CD14-positive monocyte (primary cell): ENCODE data around the gene ELMO1. TPM values are rescaled to one million over a fixed set of nuclear protein-coding genes. Genes with fewer than 3 reads are reported as not detected.

Experiments
- DNase-seq, 3 donors: peaks; one replicate each; pipeline ENCODE4 v3.0.0-alpha.2; 2011 to 2022
- H2AFZ ChIP-seq: 2 replicates; pipeline ENCODE4 v1.6.0; 2012; ENCODE audit warnings: mild to moderate bottlenecking, low read depth, low read length, inconsistent platforms; ENCODE audit not compliant: insufficient read depth, poor library complexity, severe bottlenecking
- H3K27ac ChIP-seq, 2 donors: 1 replicate in 1 of 2; 2 replicates in 1 of 2; pipeline ENCODE4 v1.5.1; 2012 to 2013; ENCODE audit warnings: low read length in 2 of 2, control low read depth in 1 of 2, inconsistent platforms in 1 of 2, low read depth in 1 of 2, mild to moderate bottlenecking in 1 of 2
- H3K27me3 ChIP-seq, 2 donors: one replicate each; pipeline versions ENCODE4 v1.6.0 to v1.6.1; 2011 to 2013; ENCODE audit warnings: low read length in 2 of 2; ENCODE audit not compliant: control insufficient read depth in 2 of 2, insufficient read depth in 2 of 2
- H3K36me3 ChIP-seq, 2 donors: replicated peaks in 1 of 2; 1 replicate in 1 of 2; 2 replicates in 1 of 2; pipeline versions ENCODE4 v1.5.1 to v1.6.1; 2012 to 2013; ENCODE audit warnings: low read length in 2 of 2, control low read depth in 1 of 2, inconsistent platforms in 1 of 2, mild to moderate bottlenecking in 1 of 2; ENCODE audit not compliant: insufficient read depth in 2 of 2, control insufficient read depth in 1 of 2
- H3K4me1 ChIP-seq, 2 donors: 1 replicate in 1 of 2; 2 replicates in 1 of 2; pipeline versions ENCODE4 v1.5.1 to v1.6.1; 2012 to 2013; ENCODE audit warnings: low read length in 2 of 2, control low read depth in 1 of 2, inconsistent platforms in 1 of 2, mild to moderate bottlenecking in 1 of 2, moderate library complexity in 1 of 2; ENCODE audit not compliant: insufficient read depth in 2 of 2, control insufficient read depth in 1 of 2
- H3K4me2 ChIP-seq: replicated peaks from 2 replicates; pipeline ENCODE3; 2012; ENCODE audit warnings: low read length, moderate library complexity, mild to moderate bottlenecking; ENCODE audit not compliant: poor library complexity, severe bottlenecking; ENCODE audit errors: extremely low read depth
- H3K4me3 ChIP-seq, 3 experiments: fragments of 200-600 bp in 1 of 3; sonication (generic) in 1 of 3; replicated peaks in 1 of 3; 1 replicate in 2 of 3; 2 replicates in 1 of 3; pipeline ENCODE4 v1.5.1; 2011 to 2013; ENCODE audit warnings: low read length in 3 of 3, mild to moderate bottlenecking in 3 of 3, control low read depth in 2 of 3, low read depth in 2 of 3, inconsistent platforms in 1 of 3, moderate library complexity in 1 of 3
- H3K79me2 ChIP-seq: 2 replicates; pipeline ENCODE4 v1.6.0; 2012; ENCODE audit warnings: mild to moderate bottlenecking, control low read depth, inconsistent platforms, low read length, moderate library complexity; ENCODE audit not compliant: insufficient read depth
- H3K9ac ChIP-seq: 2 replicates; pipeline ENCODE4 v1.6.0; 2017; ENCODE audit warnings: low read length, mild to moderate bottlenecking; ENCODE audit not compliant: insufficient read depth, poor library complexity, severe bottlenecking
- H3K9me3 ChIP-seq, 2 donors: replicated peaks in 1 of 2; 1 replicate in 1 of 2; 2 replicates in 1 of 2; pipeline versions ENCODE4 v1.5.1 to v1.6.1; 2012 to 2013; ENCODE audit warnings: low read length in 2 of 2, control low read depth in 1 of 2; ENCODE audit not compliant: control insufficient read depth in 1 of 2, insufficient read depth in 1 of 2
- H4K20me1 ChIP-seq: 2 replicates; pipeline ENCODE4 v1.6.0; 2012; ENCODE audit warnings: mild to moderate bottlenecking, low read length, control low read depth, moderate library complexity; ENCODE audit not compliant: insufficient read depth
- H3K27ac Mint-ChIP-seq, 7 donors: one replicate each; pipeline ENCODE4 v1.8.0; 2020; ENCODE audit warnings: mild to moderate bottlenecking in 7 of 7, mixed read lengths in 7 of 7, moderate library complexity in 6 of 7, inconsistent platforms in 2 of 7
- H3K27me3 Mint-ChIP-seq, 3 donors: one replicate each; pipeline ENCODE4 v1.8.0; 2021 to 2022; ENCODE audit warnings: low read depth in 3 of 3, mild to moderate bottlenecking in 3 of 3, mixed read lengths in 3 of 3, moderate library complexity in 3 of 3, inconsistent platforms in 1 of 3
- H3K36me3 Mint-ChIP-seq, 2 donors: one replicate each; pipeline ENCODE4 v1.8.0; 2020; ENCODE audit warnings: mixed read lengths in 2 of 2, inconsistent platforms in 1 of 2, mild to moderate bottlenecking in 1 of 2
- H3K4me1 Mint-ChIP-seq: one replicate; pipeline ENCODE4 v1.8.0; 2020; ENCODE audit warnings: mild to moderate bottlenecking, mixed read lengths
- H3K4me3 Mint-ChIP-seq, 2 donors: one replicate each; pipeline ENCODE4 v1.8.0; 2020; ENCODE audit warnings: mild to moderate bottlenecking in 2 of 2, mixed read lengths in 2 of 2, moderate library complexity in 1 of 2
- H3K9me3 Mint-ChIP-seq, 7 donors: one replicate each; pipeline ENCODE4 v1.8.0; 2020 to 2022; ENCODE audit warnings: mixed read lengths in 7 of 7, mild to moderate bottlenecking in 6 of 7, moderate library complexity in 6 of 7, inconsistent platforms in 2 of 7
- WGBS: methylation state at CpG from one replicate; pipeline ENCODE4 v1.1.5; 2013; ENCODE audit warnings: missing lambda C conversion rate; ENCODE audit not compliant: insufficient coverage; 5-methylcytosine and 5-hydroxymethylcytosine counted together
- intact Hi-C, 2 donors: fragments of 100-400 bp; cut with micrococcal nuclease; formaldehyde crosslinking; loops; one replicate each; pipeline versions ENCODE4 v1.15.0 to v1.15.1; 2023
- polyA plus RNA-seq, 3 donors: library from polyadenylated mRNA; depleted of rRNA in 1 of 3; unstranded in 2 of 3; stranded (reverse) in 1 of 3; fragments of 300-500 nt in 2 of 3; fragments of >200 nt in 1 of 3; fragmentation: Illumina TruSeq in 2 of 3; gene quantifications; 1 replicate in 2 of 3; 2 replicates in 1 of 3; pipeline ENCODE4 v1.2.3, GENCODE V29; 2012 to 2021
- TF ChIP-seq, protein P1 (sequence below): fragments of 200-600 bp; IDR thresholded peaks from one replicate; pipeline ENCODE4 v1.8.0; 2022; ENCODE audit warnings: antibody characterized with exemption, mild to moderate bottlenecking

Gene ELMO1
- polyA plus RNA-seq, 3 donors: 46.6 to 50.2 (median 46.7) TPM

DNA sequence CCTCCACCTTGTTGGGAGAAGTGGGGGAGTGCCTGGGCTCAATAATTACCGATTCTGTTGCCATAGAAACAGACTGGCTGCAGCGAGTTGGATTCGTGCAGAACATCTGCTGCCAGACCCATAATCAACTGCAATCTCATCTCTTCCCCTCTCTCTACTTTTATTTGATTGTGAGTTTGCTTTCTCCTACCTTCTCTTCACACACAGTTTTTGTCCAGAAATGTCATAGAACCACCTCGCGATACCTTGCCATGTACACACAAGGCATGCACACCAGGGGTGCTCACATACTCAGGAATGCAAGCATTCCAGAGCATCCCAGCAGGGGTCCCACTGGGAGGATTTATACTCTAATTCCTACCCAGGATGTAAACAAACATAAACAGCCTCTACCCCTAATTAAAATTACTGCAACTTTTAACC lies 462.1 kb downstream of the ELMO1 start:
- H3K27ac ChIP-seq: no peak overlapping the region
- TF ChIP-seq, protein P1, sequence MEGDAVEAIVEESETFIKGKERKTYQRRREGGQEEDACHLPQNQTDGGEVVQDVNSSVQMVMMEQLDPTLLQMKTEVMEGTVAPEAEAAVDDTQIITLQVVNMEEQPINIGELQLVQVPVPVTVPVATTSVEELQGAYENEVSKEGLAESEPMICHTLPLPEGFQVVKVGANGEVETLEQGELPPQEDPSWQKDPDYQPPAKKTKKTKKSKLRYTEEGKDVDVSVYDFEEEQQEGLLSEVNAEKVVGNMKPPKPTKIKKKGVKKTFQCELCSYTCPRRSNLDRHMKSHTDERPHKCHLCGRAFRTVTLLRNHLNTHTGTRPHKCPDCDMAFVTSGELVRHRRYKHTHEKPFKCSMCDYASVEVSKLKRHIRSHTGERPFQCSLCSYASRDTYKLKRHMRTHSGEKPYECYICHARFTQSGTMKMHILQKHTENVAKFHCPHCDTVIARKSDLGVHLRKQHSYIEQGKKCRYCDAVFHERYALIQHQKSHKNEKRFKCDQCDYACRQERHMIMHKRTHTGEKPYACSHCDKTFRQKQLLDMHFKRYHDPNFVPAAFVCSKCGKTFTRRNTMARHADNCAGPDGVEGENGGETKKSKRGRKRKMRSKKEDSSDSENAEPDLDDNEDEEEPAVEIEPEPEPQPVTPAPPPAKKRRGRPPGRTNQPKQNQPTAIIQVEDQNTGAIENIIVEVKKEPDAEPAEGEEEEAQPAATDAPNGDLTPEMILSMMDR: no peak
- H3K27me3 ChIP-seq: no peaks in the 10 kb centered on the region
- Mint-ChIP-seq H3K9me3 (no peaks in the 10 kb centered on the region), H3K4me1 (peaks cover 30% of the 10 kb centered on the region), H3K27me3 (no peaks in the 10 kb centered on the region), H3K36me3 (no peaks in the 10 kb centered on the region), H3K27ac (no peak overlapping the region), H3K4me3 (no peak overlapping the region)
- H3K9ac ChIP-seq: no peak overlapping the region
- H3K36me3 ChIP-seq: no peaks in the 10 kb centered on the region
- no peak overlapping the region for H2AFZ ChIP-seq
- intact Hi-C loops: loop anchor here in 1 of 2 donors (5.0 kb wide), 1 partner anchor 196 kb away; no protein-coding TSS in a partner anchor
- no peak overlapping the region for H3K4me2 ChIP-seq
- H3K79me2 ChIP-seq: peaks cover 23% of the 10 kb centered on the region
- H4K20me1 ChIP-seq: peaks cover 88% of the 10 kb centered on the region
- H3K4me3 ChIP-seq: no peak overlapping the region
- DNase-seq: no peak
- no peaks in the 10 kb centered on the region for H3K9me3 ChIP-seq
- 96% methylated on average over 5 of the region's 5 CpGs for WGBS
- peaks cover 20% of the 10 kb centered on the region in 2 donors for H3K4me1 ChIP-seq

DNA sequence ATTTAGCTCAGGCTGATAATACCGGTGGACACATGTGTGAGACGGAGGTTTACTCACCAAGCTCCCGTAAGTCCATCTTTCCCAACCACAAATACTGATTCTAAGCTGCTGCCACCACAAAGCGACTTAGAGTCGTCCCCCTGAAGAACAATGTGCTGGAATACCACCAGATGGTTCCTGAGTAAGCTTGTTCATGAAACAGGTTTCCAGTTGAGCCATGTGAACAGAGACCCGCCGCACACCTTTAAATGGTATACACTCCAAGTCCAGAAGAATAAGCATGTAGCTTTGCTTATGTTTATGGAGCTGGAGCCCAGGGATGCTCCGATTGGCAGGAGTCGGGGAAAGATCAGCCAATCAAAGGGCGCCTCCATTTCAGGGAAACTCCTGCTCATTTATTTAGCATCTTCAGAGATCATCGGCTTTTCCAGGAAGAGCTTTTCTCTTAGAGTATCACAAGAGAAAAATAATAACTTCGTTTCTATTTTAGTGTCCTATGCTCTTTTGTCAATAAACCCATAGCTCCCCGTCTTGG lies 462.7 kb downstream of the ELMO1 start:
- H3K27ac Mint-ChIP-seq: no peak overlapping the region
- intact Hi-C loops: loop anchor here in 1 of 2 donors (5.0 kb wide), 1 partner anchor 196 kb away; no protein-coding TSS in a partner anchor
- WGBS: 92% methylated on average over 8 of the region's 13 CpGs

More for the DNA sequence above, 462.7 kb downstream of the ELMO1 start:
- Histone ChIP-seq H3K36me3 (no peaks in the 10 kb centered on the region), H3K27ac (no peak overlapping the region), H3K27me3 (no peaks in the 10 kb centered on the region), H3K4me1 (peaks cover 20% of the 10 kb centered on the region in 2 donors), H3K79me2 (peaks cover 23% of the 10 kb centered on the region), H4K20me1 (peaks cover 87% of the 10 kb centered on the region), H3K9ac (no peak overlapping the region), H3K9me3 (no peaks in the 10 kb centered on the region), H2AFZ (no peak overlapping the region), H3K4me3 (no peak overlapping the region), H3K4me2 (no peak overlapping the region)
- Mint-ChIP-seq H3K9me3 (no peaks in the 10 kb centered on the region), H3K36me3 (no peaks in the 10 kb centered on the region), H3K27me3 (no peaks in the 10 kb centered on the region), H3K4me3 (no peak overlapping the region), H3K4me1 (peaks cover 30% of the 10 kb centered on the region)
- TF ChIP-seq, protein P1: no peak
- DNase-seq: no peak
